Mucosa of descending colon (tissue), 3 donors: ENCODE results near the gene AKT3. TPM values are rescaled to one million over a fixed set of nuclear protein-coding genes. Genes with fewer than 3 reads are reported as not detected.
A peak's percentile ranks its signal among the peaks of the same experiment; 100 is the strongest.

ENCODE experiments used
- ATAC-seq: fragments of 200-7000 bp; cut with Tn5 transposase; one replicate; pipeline ENCODE4 v1.9.1; 2020; ENCODE audit warnings: mild to moderate bottlenecking, moderate library complexity
- DNase-seq, 3 donors: peaks; one replicate each; pipeline ENCODE4 v3.0.0-alpha.2; 2020
- H3K36me3 ChIP-seq: fragments of 200-600 bp; one replicate; pipeline ENCODE4 v1.8.0; 2021; ENCODE audit warnings: low read depth, mild to moderate bottlenecking
- H3K4me1 ChIP-seq: fragments of 200-600 bp; one replicate; pipeline ENCODE4 v1.8.0; 2021; ENCODE audit warnings: low read depth, mild to moderate bottlenecking
- H3K4me3 ChIP-seq: fragments of 200-600 bp; one replicate; pipeline ENCODE4 v1.8.0; 2021; ENCODE audit warnings: mild to moderate bottlenecking
- H3K9me3 ChIP-seq: fragments of 200-600 bp; one replicate; pipeline ENCODE4 v1.8.0; 2021; ENCODE audit warnings: mild to moderate bottlenecking
- intact Hi-C, 2 donors: fragments of 100-400 bp; cut with DNase I in 1 of 2; cut with micrococcal nuclease in 1 of 2; formaldehyde crosslinking; loops; one replicate each; pipeline versions ENCODE4 v1.11.0 to v1.11.1; 2022; cut with DNase I, micrococcal nuclease
- total RNA-seq, 3 donors: library from RNA; stranded (reverse); fragmentation: NEBNext Ultra II Directional in 2 of 3; extraction: Animal tissue kit (Norgen Biotek cat#: 25700) in 2 of 3; gene quantifications; one replicate each; pipeline versions ENCODE4 v1.2.1 to v1.2.4, GENCODE V29; 2021 to 2023
- TF ChIP-seq, protein P1 (sequence below): fragments of 200-600 bp; IDR thresholded peaks from one replicate; pipeline ENCODE4 v1.8.0; 2022; ENCODE audit warnings: antibody characterized with exemption, mild to moderate bottlenecking
- donor health status: DM: no; HTN: no; CAD: no; lungs with moderate emphysema.
- donor health status: DM: no; HTN: no; CAD: no.
- donor health status: DM: no; HTN: yes; CAD: no.

AKT3 gene
- total RNA-seq, 3 donors from 2014 or later, result 8.2 to 119 (median 12.6) TPM

- H3K4me1 ChIP-seq, result no peaks in the 10 kb centered on the region
- intact Hi-C loops, result no loop called here
- no peaks in the 10 kb centered on the region for H3K9me3 ChIP-seq
- TF ChIP-seq, protein P1, sequence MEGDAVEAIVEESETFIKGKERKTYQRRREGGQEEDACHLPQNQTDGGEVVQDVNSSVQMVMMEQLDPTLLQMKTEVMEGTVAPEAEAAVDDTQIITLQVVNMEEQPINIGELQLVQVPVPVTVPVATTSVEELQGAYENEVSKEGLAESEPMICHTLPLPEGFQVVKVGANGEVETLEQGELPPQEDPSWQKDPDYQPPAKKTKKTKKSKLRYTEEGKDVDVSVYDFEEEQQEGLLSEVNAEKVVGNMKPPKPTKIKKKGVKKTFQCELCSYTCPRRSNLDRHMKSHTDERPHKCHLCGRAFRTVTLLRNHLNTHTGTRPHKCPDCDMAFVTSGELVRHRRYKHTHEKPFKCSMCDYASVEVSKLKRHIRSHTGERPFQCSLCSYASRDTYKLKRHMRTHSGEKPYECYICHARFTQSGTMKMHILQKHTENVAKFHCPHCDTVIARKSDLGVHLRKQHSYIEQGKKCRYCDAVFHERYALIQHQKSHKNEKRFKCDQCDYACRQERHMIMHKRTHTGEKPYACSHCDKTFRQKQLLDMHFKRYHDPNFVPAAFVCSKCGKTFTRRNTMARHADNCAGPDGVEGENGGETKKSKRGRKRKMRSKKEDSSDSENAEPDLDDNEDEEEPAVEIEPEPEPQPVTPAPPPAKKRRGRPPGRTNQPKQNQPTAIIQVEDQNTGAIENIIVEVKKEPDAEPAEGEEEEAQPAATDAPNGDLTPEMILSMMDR, result no peak
- ATAC-seq (no peak), DNase-seq (no peak)
- H3K4me3 ChIP-seq, result no peak overlapping the region
- H3K36me3 ChIP-seq, result no peaks in the 10 kb centered on the region
Observed at GRCh38 chr1:243507672-243508302, 342.3 kb downstream of the AKT3 start.

- intact Hi-C loops, result no loop called here
Observed at GRCh38 chr1:243507001-243507671, 342.9 kb downstream of the AKT3 start.

GRCh38 chr1:243505986-243506689, 343.9 kb downstream of the AKT3 start:
- no peaks in the 10 kb centered on the region for H3K4me1 ChIP-seq
- TF ChIP-seq, protein P1, result no peak
- no peaks in the 10 kb centered on the region for H3K36me3 ChIP-seq
- H3K4me3 ChIP-seq, result no peak overlapping the region
- intact Hi-C loops, result no loop called here
- DNase-seq (no peak), ATAC-seq (peak; percentile 14)
- no peaks in the 10 kb centered on the region for H3K9me3 ChIP-seq

More at GRCh38 chr1:243507001-243507671, 342.9 kb downstream of the AKT3 start:
- no peaks in the 10 kb centered on the region for H3K36me3 ChIP-seq
- no peaks in the 10 kb centered on the region for H3K9me3 ChIP-seq
- no peak overlapping the region for H3K4me3 ChIP-seq
- peak; percentile 50 for ATAC-seq
- DNase-seq, result no peak
- no peaks in the 10 kb centered on the region for H3K4me1 ChIP-seq
- TF ChIP-seq, protein P1, result no peak

- no peak overlapping the region for H3K4me3 ChIP-seq
- TF ChIP-seq, protein P1, result no peak
- ATAC-seq (no peak), DNase-seq (no peak)
- no peaks in the 10 kb centered on the region for H3K36me3 ChIP-seq
- intact Hi-C loops, result no loop called here
- no peaks in the 10 kb centered on the region for H3K9me3 ChIP-seq
- H3K4me1 ChIP-seq, result no peaks in the 10 kb centered on the region
Observed at GRCh38 chr1:243503155-243503554, 346.9 kb downstream of the AKT3 start.

DNA sequence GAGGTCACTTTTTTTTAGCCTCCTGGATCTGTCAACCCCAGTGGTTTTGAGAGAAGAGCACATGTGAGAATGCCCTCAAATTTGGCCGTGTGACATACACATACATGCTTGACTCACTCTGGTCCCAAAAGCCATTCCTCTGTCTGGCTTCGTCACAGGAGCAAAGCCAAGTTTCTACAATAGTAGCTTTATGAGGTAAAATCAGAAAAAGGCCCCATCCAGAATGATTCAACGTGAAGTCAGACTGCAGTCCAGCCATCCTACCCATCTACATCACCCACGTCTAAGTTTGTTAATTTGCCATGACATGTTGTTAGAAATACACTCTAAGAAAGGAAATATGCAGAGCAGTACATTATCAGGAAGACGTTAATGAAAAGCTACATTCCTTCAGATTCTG, 349.0 kb downstream of the AKT3 start:
- H3K4me3 ChIP-seq, result no peak overlapping the region
- no peak for ATAC-seq
- intact Hi-C loops, result no loop called here
- H3K4me1 ChIP-seq, result no peaks in the 10 kb centered on the region
- no peaks in the 10 kb centered on the region for H3K9me3 ChIP-seq
- no peaks in the 10 kb centered on the region for H3K36me3 ChIP-seq
- no peak for DNase-seq
- TF ChIP-seq, protein P1, result no peak
